GM18909 (cell line): Measurements from ENCODE around the gene ZNF407.

Experiments
- ATAC-seq: cut with Tn5 transposase; IDR thresholded peaks from one replicate; pipeline ENCODE4 v1.9.1; 2021; ENCODE audit warnings: mild to moderate bottlenecking; ENCODE audit not compliant: unreplicated experiment, poor library complexity

The ZNF407 gene

GRCh38 chr18:74906184-74906583, 308.5 kb downstream of the ZNF407 start:
- no peak for ATAC-seq

- no peak for ATAC-seq
Observed at GRCh38 chr18:74914052-74914591, 316.5 kb downstream of the ZNF407 start.

- ATAC-seq = no peak
Observed at GRCh38 chr18:74914648-74915047, 317.0 kb downstream of the ZNF407 start.

GRCh38 chr18:74916773-74917393, 319.2 kb downstream of the ZNF407 start:
- ATAC-seq = peak; percentile 45

- no peak for ATAC-seq
Observed at GRCh38 chr18:74918276-74918790, 320.7 kb downstream of the ZNF407 start.

- ATAC-seq = no peak
Observed at GRCh38 chr18:74921057-74921820, 323.6 kb downstream of the ZNF407 start.

GRCh38 chr18:74926051-74926450, 328.4 kb downstream of the ZNF407 start:
- ATAC-seq = no peak

GRCh38 chr18:74928194-74928968, 330.7 kb downstream of the ZNF407 start:
- ATAC-seq = no peak

- no peak for ATAC-seq
Observed at GRCh38 chr18:74929110-74929509, 331.4 kb downstream of the ZNF407 start.

- no peak for ATAC-seq
Observed at GRCh38 chr18:74930616-74931015, 332.9 kb downstream of the ZNF407 start.

- no peak for ATAC-seq
Observed at GRCh38 chr18:74933930-74934329, 336.3 kb downstream of the ZNF407 start.

- ATAC-seq = no peak
Observed at GRCh38 chr18:74935434-74935833, 337.8 kb downstream of the ZNF407 start.

- no peak for ATAC-seq
Observed at GRCh38 chr18:74936343-74936742, 338.7 kb downstream of the ZNF407 start.

GRCh38 chr18:74937291-74937690, 339.6 kb downstream of the ZNF407 start:
- ATAC-seq = no peak

GRCh38 chr18:74940856-74941255, 343.2 kb downstream of the ZNF407 start:
- no peak for ATAC-seq

- peak; percentile 90 for ATAC-seq
Observed at GRCh38 chr18:74942319-74942910, 344.7 kb downstream of the ZNF407 start.

GRCh38 chr18:74944676-74945075, 347.0 kb downstream of the ZNF407 start:
- ATAC-seq = no peak

GRCh38 chr18:74945774-74946545, 348.3 kb downstream of the ZNF407 start:
- ATAC-seq = no peak

GRCh38 chr18:74946646-74947375, 349.1 kb downstream of the ZNF407 start:
- ATAC-seq = no peak
